GM23338 (cell line): ENCODE measurements around the gene GRM5.

Experiments used
- CTCF ChIP-seq, 2 experiments: fragments of 200-600 bp in 1 of 2; sonication (generic) in 1 of 2; conservative IDR thresholded peaks; 2 replicates each; pipeline versions ENCODE4 v1.5.1 to v1.6.1; 2016 to 2017; ENCODE audit warnings: antibody characterized with exemption in 2 of 2, low read depth in 2 of 2, mild to moderate bottlenecking in 2 of 2, moderate library complexity in 1 of 2
- POLR2AphosphoS5 ChIP-seq: IDR thresholded peaks from 2 replicates; pipeline ENCODE4 v1.6.1; 2016; ENCODE audit warnings: antibody characterized with exemption, low read depth
- TF ChIP-seq, protein P1 (sequence below): fragments of 250-450 bp; sonication (Bioruptor Pico); IDR thresholded peaks from 2 replicates; pipeline ENCODE4 v1.5.0; 2020; ENCODE audit warnings: mild to moderate bottlenecking, moderate library complexity

DNA sequence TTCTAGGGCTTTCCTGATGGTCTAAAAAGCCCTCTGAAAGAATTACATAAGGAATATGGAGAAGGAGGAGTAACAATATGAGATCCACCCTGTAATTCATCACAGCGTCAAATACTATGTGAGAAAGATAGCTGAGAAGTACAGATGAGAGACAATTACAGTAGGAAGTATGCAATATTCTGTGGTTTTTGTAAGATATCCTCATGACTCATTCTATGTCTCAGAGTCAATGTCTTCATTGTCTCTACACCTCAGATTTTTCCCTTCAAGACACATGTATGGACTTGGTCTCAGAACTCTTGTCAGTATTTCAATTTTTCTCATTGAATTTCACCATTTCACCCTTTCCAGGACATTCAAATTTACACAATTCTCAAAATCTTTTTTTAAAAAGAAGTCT lies 385.0 kb downstream of the GRM5 start:
- TF ChIP-seq CTCF (conservative IDR thresholded peaks at IDR 0.05; ENCODE audit: low read depth in 2 of 2): no peak
- TF ChIP-seq POLR2AphosphoS5: no peak
- TF ChIP-seq, protein P1, sequence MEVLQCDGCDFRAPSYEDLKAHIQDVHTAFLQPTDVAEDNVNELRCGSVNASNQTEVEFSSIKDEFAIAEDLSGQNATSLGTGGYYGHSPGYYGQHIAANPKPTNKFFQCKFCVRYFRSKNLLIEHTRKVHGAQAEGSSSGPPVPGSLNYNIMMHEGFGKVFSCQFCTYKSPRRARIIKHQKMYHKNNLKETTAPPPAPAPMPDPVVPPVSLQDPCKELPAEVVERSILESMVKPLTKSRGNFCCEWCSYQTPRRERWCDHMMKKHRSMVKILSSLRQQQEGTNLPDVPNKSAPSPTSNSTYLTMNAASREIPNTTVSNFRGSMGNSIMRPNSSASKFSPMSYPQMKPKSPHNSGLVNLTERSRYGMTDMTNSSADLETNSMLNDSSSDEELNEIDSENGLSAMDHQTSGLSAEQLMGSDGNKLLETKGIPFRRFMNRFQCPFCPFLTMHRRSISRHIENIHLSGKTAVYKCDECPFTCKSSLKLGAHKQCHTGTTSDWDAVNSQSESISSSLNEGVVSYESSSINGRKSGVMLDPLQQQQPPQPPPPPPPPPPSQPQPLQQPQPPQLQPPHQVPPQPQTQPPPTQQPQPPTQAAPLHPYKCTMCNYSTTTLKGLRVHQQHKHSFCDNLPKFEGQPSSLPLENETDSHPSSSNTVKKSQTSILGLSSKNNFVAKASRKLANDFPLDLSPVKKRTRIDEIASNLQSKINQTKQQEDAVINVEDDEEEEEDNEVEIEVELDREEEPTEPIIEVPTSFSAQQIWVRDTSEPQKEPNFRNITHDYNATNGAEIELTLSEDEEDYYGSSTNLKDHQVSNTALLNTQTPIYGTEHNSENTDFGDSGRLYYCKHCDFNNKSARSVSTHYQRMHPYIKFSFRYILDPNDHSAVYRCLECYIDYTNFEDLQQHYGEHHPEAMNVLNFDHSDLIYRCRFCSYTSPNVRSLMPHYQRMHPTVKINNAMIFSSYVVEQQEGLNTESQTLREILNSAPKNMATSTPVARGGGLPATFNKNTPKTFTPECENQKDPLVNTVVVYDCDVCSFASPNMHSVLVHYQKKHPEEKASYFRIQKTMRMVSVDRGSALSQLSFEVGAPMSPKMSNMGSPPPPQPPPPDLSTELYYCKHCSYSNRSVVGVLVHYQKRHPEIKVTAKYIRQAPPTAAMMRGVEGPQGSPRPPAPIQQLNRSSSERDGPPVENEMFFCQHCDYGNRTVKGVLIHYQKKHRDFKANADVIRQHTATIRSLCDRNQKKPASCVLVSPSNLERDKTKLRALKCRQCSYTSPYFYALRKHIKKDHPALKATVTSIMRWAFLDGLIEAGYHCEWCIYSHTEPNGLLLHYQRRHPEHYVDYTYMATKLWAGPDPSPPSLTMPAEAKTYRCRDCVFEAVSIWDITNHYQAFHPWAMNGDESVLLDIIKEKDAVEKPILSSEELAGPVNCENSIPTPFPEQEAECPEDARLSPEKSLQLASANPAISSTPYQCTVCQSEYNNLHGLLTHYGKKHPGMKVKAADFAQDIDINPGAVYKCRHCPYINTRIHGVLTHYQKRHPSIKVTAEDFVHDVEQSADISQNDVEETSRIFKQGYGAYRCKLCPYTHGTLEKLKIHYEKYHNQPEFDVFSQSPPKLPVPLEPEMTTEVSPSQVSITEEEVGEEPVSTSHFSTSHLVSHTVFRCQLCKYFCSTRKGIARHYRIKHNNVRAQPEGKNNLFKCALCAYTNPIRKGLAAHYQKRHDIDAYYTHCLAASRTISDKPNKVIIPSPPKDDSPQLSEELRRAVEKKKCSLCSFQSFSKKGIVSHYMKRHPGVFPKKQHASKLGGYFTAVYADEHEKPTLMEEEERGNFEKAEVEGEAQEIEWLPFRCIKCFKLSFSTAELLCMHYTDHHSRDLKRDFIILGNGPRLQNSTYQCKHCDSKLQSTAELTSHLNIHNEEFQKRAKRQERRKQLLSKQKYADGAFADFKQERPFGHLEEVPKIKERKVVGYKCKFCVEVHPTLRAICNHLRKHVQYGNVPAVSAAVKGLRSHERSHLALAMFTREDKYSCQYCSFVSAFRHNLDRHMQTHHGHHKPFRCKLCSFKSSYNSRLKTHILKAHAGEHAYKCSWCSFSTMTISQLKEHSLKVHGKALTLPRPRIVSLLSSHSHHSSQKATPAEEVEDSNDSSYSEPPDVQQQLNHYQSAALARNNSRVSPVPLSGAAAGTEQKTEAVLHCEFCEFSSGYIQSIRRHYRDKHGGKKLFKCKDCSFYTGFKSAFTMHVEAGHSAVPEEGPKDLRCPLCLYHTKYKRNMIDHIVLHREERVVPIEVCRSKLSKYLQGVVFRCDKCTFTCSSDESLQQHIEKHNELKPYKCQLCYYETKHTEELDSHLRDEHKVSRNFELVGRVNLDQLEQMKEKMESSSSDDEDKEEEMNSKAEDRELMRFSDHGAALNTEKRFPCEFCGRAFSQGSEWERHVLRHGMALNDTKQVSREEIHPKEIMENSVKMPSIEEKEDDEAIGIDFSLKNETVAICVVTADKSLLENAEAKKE (CRISPR knock-in tag): no peak
